Activated CD4-positive, alpha-beta T cell treated with anti-CD3 and anti-CD28 coated beads, Interleukin-2, amount 50 U/mL, for 1 hour (primary cell): ENCODE results near the gene FAAP20.

Experiments used
- DNase-seq: peaks from one replicate; pipeline ENCODE4 v3.0.0-alpha.2; 2020

Gene FAAP20, protein sequence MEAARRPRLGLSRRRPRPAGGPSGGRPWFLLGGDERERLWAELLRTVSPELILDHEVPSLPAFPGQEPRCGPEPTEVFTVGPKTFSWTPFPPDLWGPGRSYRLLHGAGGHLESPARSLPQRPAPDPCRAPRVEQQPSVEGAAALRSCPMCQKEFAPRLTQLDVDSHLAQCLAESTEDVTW

DNA sequence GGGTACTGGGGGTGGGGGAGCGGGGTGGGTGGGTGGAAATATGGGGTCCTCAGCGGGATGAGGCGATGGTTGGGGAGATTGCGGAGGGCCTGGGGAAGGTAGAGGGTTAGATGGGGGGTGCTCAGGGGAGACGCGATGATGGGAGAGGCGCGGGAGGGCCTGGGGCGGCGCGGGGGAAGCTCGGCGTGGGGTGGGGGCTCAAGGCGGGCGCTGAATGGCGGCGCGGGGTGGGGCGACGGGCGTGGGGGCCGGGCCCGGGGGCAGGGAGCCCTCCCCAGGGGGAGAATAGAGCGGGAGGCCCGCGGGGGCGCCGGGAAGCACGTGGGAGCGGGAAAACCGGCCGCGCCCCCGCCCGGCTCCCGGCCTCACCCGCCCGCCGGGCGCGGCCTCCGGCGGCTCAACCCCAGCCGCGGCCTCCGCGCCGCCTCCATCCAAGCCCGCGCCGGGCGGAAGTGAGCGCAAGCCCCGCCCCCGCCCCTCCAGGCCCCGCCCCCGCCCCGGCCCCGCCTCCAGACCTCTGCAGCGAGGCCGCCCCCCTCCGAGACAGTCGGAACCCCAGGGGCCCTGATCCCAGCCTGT is at the start of gene FAAP20:
Gene FAAP20 (minus strand): TSS at position 454 of the 579 bp plus-strand sequence. CDS start 23 bp downstream, at position 431.
- DNase-seq, result peak; percentile 69

DNA sequence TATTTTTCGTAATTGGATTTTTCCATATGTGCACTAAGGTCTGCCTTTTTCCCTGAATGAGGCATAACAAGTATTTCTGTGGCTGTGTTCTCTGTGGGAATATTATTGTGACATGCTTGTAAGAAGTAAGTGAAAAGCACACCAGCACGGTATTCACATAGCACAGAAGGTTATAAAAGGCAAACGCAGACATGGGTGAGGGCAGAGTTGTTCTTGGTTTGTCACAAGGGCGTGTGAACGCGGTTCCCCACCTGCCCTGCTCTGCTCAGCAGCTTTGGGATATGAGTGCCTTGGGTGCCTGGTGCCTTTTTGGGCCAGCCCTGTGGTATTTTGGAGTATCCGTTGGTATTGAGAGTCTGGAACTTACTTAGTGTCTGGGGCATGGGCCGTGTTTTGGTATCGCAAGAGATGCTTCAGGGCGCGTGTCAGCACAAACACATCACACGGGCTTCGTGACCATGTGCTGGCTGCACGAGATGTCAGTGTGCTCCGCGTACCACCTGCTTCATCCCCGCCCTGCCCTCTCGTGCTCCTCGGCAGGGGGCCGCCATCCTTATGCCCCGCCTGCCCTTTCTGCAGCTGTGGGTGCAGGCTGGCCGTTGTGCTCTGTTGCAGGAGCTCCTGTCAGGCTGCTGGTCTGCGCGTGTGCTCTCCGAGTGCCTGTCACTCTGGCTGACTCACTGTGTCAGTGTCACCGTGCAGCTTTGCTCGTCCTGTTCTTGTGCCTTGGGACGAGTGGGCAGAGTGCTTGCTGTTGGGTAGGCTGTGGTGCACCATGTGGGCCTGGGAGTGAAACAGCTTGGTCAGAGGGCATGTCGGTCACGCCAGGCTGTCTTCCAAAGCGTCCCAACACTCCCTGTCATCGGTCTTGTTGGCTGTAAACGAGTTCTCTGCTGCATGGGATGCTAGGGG is 48.5 kb upstream of the FAAP20 start:
- DNase-seq, result no peak

DNA sequence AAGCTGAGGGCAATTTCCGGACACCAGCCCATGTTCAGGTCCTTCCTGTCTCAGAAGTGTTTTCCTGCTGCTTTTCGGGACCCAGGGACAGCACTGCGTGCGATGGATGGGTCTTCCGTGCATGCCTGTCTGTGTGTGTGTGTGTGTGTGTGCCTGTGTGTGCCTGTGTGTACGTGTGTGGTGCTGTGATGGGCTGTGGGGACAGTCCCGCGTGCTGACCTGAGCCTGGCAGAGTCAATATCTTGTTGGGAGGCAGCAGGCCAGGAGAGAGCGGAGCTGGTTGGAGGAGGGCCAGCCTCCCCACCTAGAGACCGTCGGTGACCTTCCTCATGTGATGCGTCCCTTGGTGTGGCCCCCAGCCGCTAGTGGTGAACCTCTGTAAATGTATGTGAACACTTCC is 47.2 kb upstream of the FAAP20 start:
- no peak for DNase-seq

GRCh38 chr1:2240270-2241156 is 45.9 kb upstream of the FAAP20 start:
- DNase-seq, result peak; percentile 52

GRCh38 chr1:2239384-2239985 is 44.9 kb upstream of the FAAP20 start:
- DNase-seq, result no peak

- DNase-seq, result no peak
Measured at GRCh38 chr1:2239013-2239370, 44.4 kb upstream of the FAAP20 start.

DNA sequence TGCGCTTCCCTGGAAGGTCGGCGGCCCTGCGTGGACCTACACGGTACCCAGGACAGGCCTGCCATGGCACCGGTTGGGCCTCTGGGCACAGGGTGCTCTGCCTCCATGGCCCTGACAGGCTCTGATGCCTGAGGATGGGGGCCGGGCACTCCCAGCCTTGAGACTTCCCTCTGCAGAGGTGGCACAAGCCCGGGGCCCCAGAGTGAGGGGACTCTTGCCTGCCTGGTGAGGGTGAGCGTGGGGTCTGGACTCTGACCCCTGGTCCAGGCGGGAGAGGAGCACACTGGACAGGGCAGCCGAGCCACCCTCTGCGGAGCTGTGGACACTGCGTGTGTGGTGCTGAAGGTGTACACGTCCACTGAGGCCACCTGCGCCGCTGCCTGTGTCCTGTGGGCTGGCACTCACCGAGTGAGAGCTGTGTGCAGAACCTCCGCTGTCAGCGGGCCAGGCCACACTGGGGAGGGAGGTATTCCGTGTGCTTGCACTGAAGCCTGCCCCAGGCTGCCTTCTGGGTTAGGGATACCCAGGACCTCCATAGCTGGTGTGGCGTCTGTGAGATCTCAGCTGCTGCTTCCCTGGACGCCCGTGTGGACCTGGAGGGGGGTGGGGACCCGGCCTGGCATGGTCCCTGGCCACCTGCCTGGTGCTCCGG is 43.9 kb upstream of the FAAP20 start:
- DNase-seq, result no peak

- no peak for DNase-seq
Measured at GRCh38 chr1:2237773-2238172, 43.2 kb upstream of the FAAP20 start.

DNA sequence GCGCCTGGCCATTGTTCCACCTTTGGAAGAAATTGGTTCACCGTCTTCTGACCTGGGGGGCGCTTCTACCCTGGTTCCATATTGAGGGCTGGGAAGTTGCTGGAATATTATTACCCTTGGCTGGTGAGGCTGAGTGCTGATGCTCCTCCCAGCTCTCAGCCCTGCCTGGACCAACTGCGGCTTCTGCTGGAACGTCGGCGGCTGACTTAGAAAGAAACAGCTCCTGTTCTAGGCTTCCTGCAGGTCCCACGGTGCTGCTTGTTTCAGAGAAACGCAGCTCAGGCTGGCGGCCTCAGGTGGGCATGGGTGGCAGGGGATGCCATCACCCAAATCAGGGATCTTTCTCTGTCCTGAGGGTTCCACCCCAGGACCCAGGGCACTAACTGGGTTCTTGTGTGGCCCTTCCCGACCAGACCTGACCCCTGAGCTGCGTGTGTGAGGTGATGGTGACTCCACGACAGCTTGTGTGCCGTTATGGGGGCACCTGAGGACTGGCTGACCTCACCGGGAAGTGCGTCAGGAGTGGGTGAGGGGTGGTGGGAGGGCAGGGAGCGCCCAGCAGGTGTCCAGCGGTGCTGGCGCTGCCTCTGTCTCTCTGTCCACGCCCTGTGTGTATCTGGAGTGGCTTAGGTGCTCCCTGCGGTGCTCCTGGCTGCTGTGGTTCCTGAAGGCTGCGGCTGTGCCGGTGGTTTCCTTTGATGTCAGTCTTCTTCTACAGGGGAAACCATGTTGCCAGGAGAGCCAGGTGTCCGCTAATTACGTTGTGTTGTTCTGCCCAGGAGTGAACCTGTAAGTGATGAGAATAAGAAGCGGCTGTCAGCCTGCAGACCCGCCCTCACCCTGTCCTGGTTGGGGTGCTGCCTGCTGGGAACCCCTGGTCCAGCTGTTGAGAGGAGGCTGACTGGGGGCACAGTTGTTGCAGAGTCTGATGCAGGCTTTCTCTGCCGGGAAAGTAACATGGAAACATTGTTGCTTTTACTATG is 42.4 kb upstream of the FAAP20 start:
- DNase-seq, result peak; percentile 66

DNA sequence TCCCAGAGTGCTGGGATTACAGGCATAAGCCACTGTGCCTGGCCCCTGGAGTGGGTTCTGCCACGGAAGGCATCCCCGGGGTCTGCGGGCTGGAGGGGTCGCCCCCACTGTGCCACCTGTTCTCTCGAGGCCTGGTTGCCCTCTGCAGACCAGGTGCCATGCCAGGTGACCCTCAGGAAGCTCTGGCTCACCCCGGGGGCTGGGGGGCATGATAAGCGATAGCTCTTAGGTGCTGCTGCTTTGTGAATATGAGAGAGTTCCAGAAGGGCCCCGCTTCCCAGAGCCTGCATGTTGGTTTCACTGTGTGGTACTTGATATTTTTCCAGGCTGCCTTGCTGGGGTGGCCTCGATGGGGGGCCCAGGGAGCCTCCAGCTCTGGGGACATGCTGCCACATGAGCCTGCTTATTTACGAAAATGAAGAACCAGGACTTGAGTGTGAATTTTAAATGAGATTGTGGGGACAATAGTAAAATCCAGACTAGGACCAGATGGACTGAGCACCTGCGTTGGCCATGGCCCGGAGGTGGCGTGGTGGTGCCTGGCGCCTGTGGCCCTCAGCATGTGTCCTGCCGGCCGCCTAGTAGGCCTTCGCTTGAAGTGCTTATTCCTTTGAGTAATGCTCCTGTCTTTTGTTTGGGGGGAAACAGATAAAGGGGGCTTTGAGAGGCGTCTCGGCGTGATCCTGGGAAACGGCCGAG is 40.9 kb upstream of the FAAP20 start:
- DNase-seq, result no peak

DNA sequence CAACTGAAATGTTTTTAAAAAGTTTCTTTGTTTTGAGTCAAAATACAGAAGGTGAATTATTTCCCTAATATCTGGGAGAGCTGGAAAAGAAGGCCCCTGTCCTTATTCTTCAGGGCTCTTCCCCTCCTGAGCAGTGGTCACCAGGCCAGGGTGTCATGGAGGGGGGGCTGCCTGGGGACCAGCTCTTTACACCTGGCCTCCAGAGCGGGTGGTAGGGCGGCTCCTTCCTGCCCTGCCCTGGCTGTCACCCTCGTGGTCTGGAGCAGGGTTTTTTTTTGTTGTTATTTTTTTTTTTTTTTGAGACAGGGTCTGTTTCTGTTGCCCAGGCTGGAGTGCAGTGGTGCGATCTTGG is 40.2 kb upstream of the FAAP20 start:
- peak; percentile 36 for DNase-seq

DNA sequence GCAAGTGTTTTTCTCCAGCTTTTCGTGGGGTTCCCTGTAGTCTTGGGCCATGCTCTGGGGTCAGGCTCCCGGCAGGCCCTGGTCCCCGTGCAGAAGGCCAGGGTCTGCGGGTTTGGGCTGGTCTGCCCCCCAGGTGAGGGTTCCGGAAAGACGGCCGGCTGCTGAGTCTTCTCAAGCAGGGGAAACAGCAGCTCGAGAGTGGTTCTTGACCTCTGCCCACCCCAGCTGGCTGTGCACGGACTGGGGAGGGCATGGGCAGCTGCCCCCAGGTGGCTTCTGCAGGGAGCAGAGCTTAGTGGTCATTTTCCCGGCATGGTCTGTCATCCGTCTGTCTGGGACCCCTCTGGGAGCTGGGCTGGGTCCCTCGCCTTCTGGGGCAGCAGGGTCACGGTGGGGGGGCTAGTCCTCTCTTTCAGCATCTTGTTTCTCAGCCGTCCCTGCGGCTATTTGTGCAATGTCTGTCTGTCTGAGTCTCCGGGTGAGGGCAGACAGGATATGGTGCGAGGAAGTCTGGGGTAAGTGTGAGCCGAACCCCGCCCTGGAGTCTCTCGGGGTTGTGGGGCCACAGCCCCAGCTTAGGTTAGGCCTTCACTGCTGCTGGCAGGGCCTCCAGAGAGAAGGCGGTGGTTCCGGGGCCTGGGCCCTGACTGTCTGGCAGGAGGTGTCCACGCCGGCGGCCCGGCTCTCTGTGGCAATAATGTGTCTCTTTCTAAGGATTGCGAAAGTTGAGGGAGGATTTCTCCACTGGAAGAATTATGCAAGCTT is 39.6 kb upstream of the FAAP20 start:
- peak; percentile 81 for DNase-seq

GRCh38 chr1:2233468-2233867 is 38.9 kb upstream of the FAAP20 start:
- no peak for DNase-seq

- DNase-seq, result no peak
Measured at GRCh38 chr1:2232916-2233438, 38.4 kb upstream of the FAAP20 start.

- no peak for DNase-seq
Measured at GRCh38 chr1:2232255-2232915, 37.8 kb upstream of the FAAP20 start.

DNA sequence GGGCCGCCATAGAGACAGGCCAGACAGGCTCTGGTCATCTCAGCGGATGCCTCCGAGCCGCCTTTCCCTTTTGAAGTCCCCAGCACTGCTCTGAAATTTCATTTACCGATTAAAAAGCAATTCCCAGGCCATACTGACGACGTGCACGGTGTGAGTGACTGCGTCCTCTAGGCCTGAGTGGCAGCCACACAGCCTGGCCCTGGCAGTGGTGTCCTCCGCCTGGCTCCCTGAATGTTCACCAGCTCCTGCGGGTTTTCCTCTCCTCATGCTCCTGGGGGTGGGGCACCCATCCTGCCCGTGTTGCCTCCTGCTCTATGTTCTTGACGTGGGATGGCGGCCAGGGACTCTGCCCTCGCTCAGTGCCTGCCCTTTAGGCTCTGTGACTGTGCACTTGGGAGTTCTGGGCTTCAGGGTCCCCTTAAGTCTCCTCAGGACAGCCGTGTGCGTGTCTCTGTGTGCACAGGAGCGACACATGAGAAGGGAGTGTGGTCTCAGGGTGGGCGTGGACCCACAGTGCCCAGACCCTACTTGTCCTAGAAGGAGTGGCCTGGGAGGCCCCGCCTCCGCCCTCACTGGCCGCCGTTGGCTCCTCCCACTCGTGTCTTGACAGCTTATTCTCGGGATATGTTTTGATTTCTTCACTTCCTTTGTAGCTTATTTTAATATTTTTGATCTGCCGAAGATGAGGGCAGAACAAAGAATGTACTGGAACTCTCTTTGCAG is 37.1 kb upstream of the FAAP20 start:
- DNase-seq, result peak; percentile 81

DNA sequence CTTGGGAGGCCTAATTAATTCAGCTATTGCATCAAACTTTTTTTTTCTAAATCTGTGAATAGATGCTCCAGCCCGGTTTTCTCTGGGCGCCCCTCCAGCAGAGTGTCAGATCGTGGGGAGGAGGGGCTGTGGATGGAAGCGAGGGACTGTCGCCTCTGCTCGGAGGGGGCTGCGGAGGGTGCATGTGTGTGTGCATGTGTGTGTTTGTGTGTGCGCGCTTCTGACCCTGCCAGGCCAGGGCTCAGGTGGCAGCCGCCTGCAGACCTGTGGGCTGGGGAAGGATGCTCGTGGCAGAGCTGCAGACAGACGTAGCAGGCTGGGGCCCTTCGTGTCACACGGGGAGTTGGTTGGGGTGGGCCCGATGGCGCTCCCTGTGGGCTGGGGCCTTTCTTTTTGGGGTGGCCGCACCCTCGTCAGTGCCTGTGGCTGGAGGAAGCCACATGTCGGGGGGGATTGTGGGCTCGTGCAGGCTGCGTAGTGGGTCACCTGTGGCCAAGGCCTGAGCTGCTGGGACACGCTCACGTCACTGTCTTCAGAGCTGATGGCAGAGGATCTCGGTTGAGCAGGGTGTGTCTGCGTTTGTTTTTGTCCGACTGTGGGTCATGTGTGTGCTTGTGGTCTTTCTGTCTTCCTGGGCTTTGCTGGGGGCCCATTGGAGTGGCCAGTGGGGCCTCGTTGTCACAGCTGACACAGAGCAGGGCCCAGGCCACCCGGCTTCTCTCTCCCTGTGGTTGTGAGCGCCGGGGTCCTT is 36.4 kb upstream of the FAAP20 start:
- peak; percentile 64 for DNase-seq
